ENCODE measurements around the gene DNAH9.

The DNAH9 gene

DNA sequence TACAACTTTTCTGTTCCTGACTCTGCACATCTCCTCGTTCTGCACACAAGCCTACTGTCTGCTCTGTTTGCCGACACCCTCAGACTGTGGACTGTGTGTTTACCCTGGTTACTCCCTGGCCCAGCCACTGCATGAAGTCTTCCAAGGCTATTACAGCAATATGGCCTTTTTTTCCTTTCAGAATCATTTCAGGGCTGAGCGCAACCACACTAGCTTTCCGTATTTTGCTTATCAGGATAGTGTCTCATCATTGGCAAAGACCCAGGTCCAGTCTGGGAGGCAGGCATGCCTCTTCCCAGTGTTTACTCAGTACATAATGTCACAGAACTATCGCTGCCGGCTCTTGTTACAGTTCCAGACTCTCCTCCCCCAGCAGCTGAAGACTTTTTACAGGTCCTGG, 10.1 kb downstream of the DNAH9 start:
- DNase-seq = no peak

DNA sequence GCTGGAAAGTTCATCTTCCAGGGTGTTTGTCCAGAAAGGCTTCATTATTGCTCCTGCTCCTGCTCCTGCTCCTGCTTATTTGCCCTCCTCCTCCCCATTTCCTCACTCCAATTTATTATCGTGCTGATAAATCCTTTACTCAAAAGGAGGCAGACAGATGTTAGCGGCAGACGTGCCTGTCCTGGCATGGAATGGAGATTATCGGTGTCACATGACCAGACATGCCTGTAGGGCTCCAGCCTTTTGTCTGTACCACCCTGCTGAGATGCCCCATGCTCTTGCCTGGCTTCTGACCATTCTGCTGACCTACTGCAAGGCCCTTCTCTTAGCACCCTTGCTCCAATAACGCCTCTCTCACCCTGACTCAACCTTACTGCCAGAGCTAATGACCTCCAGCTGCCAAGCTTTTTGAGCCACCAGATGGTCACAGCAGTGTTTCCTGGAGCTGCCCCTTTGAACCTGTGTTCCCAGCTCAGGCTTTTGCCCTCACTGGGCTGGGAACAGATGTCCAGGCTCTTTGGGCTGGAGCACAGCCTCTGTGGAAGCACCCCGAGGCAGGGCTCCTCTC, 12.8 kb downstream of the DNAH9 start:
- no peak for DNase-seq

DNA sequence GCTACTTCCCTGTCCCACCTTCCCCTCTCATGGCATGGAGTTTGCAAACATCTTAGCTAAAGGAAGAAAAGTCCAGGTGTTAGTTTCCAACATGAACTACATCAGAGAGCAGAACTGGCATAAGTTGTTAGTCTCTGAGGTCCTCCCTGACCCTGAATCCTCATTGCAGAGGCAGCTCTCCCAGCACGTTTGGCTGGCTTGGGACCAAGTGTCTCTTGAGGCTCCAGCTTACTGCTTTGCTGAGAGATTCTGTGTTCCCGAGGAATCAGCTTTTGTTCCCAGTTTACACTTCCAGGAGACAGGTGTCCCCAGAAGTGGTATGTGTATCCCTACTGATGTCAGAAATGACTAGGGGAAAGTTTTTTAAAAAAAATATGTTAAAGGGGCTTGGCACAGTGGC, 14.7 kb downstream of the DNAH9 start:
- no peak for DNase-seq

GRCh38 chr17:11618861-11619566, 20.7 kb downstream of the DNAH9 start:
- DNase-seq = no peak

DNA sequence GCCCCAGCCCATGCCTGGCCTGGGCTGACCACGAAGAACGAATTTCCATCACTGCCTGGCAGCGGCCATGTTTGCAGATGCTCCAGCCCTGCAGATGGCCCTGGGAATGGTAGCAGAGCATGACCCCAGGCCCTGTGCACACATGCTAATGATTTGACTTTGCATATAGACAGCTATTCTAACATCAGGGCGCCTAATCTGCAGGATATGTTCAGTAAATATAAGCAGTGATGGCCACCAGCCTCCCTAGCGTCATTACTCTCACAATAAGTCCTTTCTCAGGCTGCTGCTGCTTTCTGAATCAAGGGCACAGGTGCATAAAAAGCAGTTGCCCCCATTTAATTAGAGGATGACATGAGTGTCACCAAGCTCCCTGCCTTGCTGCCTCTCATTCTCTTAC, 24.2 kb downstream of the DNAH9 start:
- no peak for DNase-seq

DNA sequence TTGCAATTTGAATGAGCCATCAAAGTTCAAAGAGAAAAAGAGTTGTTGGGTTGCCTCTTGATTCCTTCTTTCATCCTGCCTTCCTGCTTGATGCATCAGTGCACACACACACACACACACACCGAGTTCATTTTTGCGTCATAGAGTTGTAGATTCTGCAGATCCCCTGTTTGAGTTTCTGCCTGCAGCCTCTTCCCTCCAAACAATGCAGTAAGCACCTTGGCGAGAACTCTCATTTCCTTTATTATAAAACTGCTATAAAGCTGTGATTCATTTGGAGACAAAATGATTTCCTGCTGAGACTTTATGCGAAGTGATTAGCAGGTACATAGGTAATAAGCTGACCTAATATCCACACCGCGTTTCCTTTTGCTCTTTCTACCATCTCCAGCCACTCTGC, 26.7 kb downstream of the DNAH9 start:
- no peak for DNase-seq

- DNase-seq = no peak
These were observed 27.6 kb downstream of the DNAH9 start for GRCh38 chr17:11625878-11626277.

DNA sequence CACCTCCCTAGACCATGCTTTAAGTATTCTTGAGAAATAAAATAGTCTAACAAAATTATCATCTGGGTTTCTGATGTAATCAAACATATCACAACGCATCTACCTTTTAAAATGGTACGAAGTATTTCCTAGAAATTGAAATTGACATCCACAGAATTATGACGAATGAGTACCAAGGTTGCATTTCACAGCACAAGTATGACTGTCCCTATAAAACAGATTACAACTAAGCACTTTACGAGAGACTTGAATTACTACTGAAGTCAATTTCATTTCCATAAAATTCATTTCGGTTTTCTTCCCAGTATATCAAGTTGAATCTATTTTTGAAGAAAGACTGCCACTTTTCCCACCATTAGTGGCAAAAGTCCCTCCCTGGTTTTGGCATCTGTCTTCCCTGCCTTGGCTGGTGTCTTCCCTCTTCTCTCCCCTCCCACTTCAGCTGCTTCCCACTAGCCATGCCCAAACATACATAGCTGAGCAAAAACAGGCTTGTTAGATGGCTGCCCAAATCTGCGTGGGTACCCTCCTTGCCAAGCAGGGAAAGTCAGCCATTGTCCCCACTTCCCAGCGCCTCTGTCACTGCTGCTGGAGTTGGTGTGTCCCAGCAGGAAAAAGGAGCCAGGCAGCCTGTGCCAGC, 29.2 kb downstream of the DNAH9 start:
- DNase-seq = no peak

- DNase-seq = no peak
These were observed 30.1 kb downstream of the DNAH9 start for GRCh38 chr17:11628374-11628773.

GRCh38 chr17:11628831-11629230, 30.6 kb downstream of the DNAH9 start:
- no peak for DNase-seq

DNA sequence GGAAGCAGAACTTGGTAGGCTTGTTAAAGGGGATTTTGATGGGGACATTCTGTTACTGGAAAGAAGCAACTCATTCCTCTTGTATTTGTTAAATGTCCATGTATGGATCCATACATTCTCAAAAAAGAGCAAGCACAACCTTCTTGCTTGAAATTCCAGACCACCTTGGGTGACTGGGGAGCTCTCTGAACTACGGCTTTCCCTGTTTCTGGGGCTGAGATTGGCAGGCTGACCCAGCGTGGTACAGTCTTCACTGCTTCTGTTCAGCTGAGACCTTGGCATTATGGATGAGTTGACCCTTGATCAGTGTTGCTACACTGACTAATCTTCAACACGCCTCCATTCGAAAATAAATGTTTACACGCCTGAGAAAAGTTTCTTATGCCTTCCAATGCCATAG, 38.5 kb downstream of the DNAH9 start:
- no peak for DNase-seq

GRCh38 chr17:11637796-11638195, 39.5 kb downstream of the DNAH9 start:
- DNase-seq = no peak

- DNase-seq = no peak
These were observed 40.5 kb downstream of the DNAH9 start for GRCh38 chr17:11638700-11639265.

GRCh38 chr17:11639736-11640462, 41.6 kb downstream of the DNAH9 start:
- no peak for DNase-seq

GRCh38 chr17:11640463-11640814, 42.2 kb downstream of the DNAH9 start:
- no peak for DNase-seq

- no peak for DNase-seq
These were observed 43.4 kb downstream of the DNAH9 start for GRCh38 chr17:11641521-11642275.

GRCh38 chr17:11642655-11643054, 44.4 kb downstream of the DNAH9 start:
- DNase-seq = no peak

DNA sequence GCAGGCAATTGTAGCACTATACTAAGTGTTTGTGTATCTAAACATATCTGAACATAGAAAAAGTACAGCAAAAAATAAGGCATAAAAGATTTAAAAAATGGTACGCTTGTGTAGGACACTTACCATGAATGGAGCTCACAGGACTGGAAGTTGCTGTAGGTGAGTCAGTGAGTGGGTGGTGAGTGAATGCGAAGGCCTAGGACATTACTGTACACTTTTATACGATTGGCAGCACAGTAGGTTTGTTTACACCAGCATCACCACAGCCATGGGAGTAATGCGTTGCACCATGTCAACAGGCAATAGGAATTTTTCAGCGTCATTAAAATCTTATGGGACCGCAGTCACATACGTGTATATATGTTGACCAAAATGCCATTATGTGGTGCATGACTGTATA, 45.6 kb downstream of the DNAH9 start:
- no peak for DNase-seq

DNA sequence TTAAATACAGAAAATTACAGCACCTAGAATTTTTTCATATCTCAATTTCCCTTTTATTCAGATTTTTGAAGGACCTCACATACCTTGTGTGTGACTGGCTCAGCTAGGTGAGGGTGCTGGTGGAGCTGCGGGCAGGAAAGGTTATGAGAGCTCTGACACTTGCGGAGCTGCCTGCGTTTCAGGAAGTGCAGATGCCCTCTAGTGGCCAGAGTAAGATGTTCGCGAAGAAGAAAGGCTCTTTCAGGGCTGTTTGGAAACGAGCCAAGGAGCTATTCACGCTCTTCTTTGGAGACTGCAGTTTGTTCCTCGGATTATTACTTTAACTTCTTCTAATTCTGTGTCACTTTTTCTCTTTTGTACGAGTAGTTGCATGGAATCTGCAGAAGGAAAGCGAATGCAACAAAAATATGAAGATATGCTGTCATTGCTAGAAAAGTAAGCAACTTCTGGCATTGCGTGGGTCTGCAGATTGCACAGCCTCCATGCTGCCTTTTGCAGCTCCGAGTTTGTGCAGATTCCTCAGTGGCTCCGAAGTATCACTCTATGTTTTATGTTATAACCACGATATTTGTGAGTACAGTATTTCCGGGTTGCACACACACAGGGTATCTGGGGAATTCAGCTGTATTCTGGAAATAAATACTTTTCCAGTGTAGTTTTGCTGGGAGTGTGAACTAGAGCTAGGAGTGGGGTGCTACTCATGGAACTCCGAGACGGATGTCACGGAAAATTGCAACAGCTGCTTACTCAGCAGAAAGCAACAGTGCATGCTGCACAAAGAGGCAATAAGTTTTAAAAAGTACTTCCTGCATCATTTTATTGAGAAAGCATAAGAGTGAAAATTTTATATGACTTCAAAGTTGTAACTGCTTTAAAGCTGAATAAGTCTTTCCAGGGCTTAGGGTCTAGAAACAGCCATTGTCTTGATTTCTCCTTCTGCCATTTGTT, 46.3 kb downstream of the DNAH9 start:
- no peak for DNase-seq

DNA sequence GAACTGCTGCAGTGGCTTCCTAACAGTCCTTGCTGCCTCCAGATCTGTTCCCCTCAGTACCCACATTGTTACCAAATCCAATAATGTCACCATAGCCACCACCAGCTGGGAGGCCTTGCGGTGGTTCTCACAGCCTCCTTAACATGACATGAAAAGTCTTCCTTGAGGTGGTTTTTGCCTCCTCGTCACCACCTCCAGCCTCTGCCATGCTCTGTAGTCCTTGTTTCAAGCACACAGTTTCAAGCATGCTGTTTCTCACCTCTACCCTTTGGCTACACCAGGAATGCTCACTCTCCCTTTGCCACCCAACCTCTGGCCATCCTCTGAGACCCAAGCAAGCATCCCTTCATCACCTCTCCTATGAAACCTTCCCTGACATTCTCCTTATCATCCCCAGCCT, 47.2 kb downstream of the DNAH9 start:
- DNase-seq = no peak

DNA sequence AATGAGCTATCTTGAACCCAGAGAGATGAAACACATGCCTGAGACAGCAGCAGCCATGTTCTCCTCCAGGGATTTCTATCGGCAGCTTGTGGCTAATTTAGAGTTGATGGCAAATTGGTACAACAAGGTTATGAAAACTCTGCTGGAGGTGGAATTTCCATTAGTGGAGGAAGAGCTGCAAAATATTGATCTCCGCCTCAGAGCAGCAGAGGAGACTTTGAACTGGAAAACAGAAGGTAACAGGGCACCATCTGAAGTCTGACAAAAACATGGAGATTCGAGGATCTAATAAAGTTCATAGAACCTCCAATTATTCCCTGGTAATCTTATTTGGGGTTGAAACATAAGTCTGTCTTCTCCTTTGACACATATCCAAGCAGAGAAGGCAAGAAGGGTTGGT, 52.8 kb downstream of the DNAH9 start:
- DNase-seq = no peak

GRCh38 chr17:11668618-11669017, 70.3 kb downstream of the DNAH9 start:
- DNase-seq = no peak
